HCT116 (cell line): ENCODE results near the gene ARHGAP8. TPM values are rescaled to one million over a fixed set of nuclear protein-coding genes. Genes with fewer than 3 reads are reported as not detected.

Experiments
- ATAC-seq: fragments of 200-7000 bp; cut with Tn5 transposase; 2 replicates; pipeline ENCODE4 v1.9.1; 2020; ENCODE audit warnings: mild to moderate bottlenecking, moderate library complexity
- BruUV-seq: library from RNA; stranded (reverse); fragments of 400-500 nt; replicated peaks from 2 replicates; lab custom pipeline; 2021; lab: Mats Ljungman, UMichigan
- CTCF ChIA-PET: fragments of 300-600 bp; sonication (Branson Sonifier 250); formaldehyde crosslinking; loops from one replicate; lab custom pipeline; 2021; ENCODE audit warnings: antibody characterized with exemption; lab: Charles Lee
- POLR2A ChIA-PET: fragments of 300-600, 350-600 bp; sonication (Branson Sonifier 250); formaldehyde crosslinking; loops from one replicate; lab custom pipeline; 2021; ENCODE audit warnings: antibody characterized with exemption; lab: Charles Lee
- RAD21 ChIA-PET, 2 experiments: fragments of 300-600 bp; sonication (Branson Sonifier 250); formaldehyde crosslinking; loops; one replicate each; lab custom pipeline; 2023; ENCODE audit warnings: low total read pairs in 2 of 2; ENCODE audit not compliant: uncharacterized antibody in 2 of 2, unreplicated experiment in 2 of 2, low non-redundant PET in 1 of 2; lab: Charles Lee
- DNase-seq: peaks from one replicate; pipeline ENCODE4 v3.0.0-alpha.2; 2010; ENCODE audit warnings: low read depth, low spot score
- H2AFZ ChIP-seq: fragments of 200-600 bp; shearing (Covaris generic), sonication (generic); 2 replicates; pipeline ENCODE4 v1.6.1; 2017; ENCODE audit warnings: low read depth, mixed run types, mixed read lengths, antibody characterized with exemption, low read length; ENCODE audit not compliant: poor library complexity, severe bottlenecking
- H3K27ac ChIP-seq: 2 replicates; pipeline ENCODE4 v1.5.1; 2012; ENCODE audit warnings: low read depth, low read length
- H3K27me3 ChIP-seq: fragments of 200-600 bp; sonication (generic); 2 replicates; pipeline ENCODE4 v1.6.1; 2016; ENCODE audit warnings: mixed run types, low read length, mixed read lengths; ENCODE audit not compliant: insufficient read depth
- H3K36me3 ChIP-seq, 2 experiments: fragments of 200-500 bp in 1 of 2; fragments of 200-600 bp in 1 of 2; sonication (Bioruptor generic) in 1 of 2; sonication (generic) in 1 of 2; 2 replicates each; pipeline versions ENCODE4 v1.5.1 to v1.6.1; 2014 to 2016; ENCODE audit warnings: low read length in 2 of 2, inconsistent platforms in 1 of 2, mixed read lengths in 1 of 2, mixed run types in 1 of 2; ENCODE audit not compliant: insufficient read depth in 2 of 2, control insufficient read depth in 1 of 2
- H3K4me1 ChIP-seq, 2 experiments: fragments of 200-600 bp in 1 of 2; sonication (generic) in 1 of 2; 2 replicates each; pipeline versions ENCODE4 v1.5.1 to v1.6.1; 2012 to 2017; ENCODE audit warnings: low read length in 2 of 2, inconsistent platforms in 1 of 2, mild to moderate bottlenecking in 1 of 2, mixed read lengths in 1 of 2, mixed run types in 1 of 2, moderate library complexity in 1 of 2; ENCODE audit not compliant: insufficient read depth in 2 of 2, control insufficient read depth in 1 of 2
- H3K4me2 ChIP-seq: fragments of 200-600 bp; sonication (generic); 2 replicates; pipeline ENCODE4 v1.6.1; 2017; ENCODE audit warnings: mixed run types, low read length, mixed read lengths
- H3K4me3 ChIP-seq, 2 experiments: fragments of 200-600 bp in 1 of 2; sonication (generic) in 1 of 2; replicated peaks in 1 of 2; 2 replicates each; pipeline ENCODE4 v1.5.1; 2011 to 2016; ENCODE audit warnings: low read length in 2 of 2, control low read depth in 1 of 2, low read depth in 1 of 2, mild to moderate bottlenecking in 1 of 2, mixed read lengths in 1 of 2, mixed run types in 1 of 2
- H3K79me2 ChIP-seq: fragments of 200-600 bp; sonication (generic); 2 replicates; pipeline ENCODE4 v1.6.1; 2017; ENCODE audit warnings: mild to moderate bottlenecking, mixed run types, low read length, moderate library complexity, mixed read lengths; ENCODE audit not compliant: insufficient read depth
- H3K9ac ChIP-seq: fragments of 200-600 bp; sonication (generic); 2 replicates; pipeline ENCODE4 v1.6.1; 2016; ENCODE audit warnings: low read length, mixed read lengths
- H3K9me2 ChIP-seq: fragments of 200-600 bp; sonication (generic), shearing (Covaris generic); 2 replicates; pipeline ENCODE4 v1.6.1; 2017; ENCODE audit warnings: mixed run types, mild to moderate bottlenecking, moderate library complexity; ENCODE audit not compliant: insufficient read depth
- H3K9me3 ChIP-seq, 2 experiments: fragments of 200-500 bp in 1 of 2; fragments of 200-600 bp in 1 of 2; sonication (Bioruptor generic) in 1 of 2; sonication (generic) in 1 of 2; 2 replicates each; pipeline ENCODE4 v1.6.1; 2014 to 2017; ENCODE audit warnings: low read length in 2 of 2, mixed read lengths in 2 of 2, inconsistent platforms in 1 of 2, low read depth in 1 of 2, mild to moderate bottlenecking in 1 of 2, mixed run types in 1 of 2, moderate library complexity in 1 of 2; ENCODE audit not compliant: control insufficient read depth in 1 of 2, insufficient read depth in 1 of 2
- H4K20me1 ChIP-seq: fragments of 200-600 bp; sonication (generic), shearing (Covaris generic); 2 replicates; pipeline ENCODE4 v1.6.1; 2017; ENCODE audit warnings: mixed run types, mild to moderate bottlenecking, moderate library complexity; ENCODE audit not compliant: insufficient read depth
- CBX3 ChIP-seq: IDR thresholded peaks from 2 replicates; pipeline ENCODE4 v1.6.1; 2012; ENCODE audit warnings: low read depth
- CTCF ChIP-seq, 3 experiments: fragments of 200-600 bp in 1 of 3; sonication (generic) in 1 of 3; IDR thresholded peaks in 2 of 3; conservative IDR thresholded peaks in 1 of 3; 2 replicates each; pipeline ENCODE4 v1.5.1; 2012 to 2017; ENCODE audit warnings: low read depth in 2 of 3, low read length in 2 of 3, antibody characterized with exemption in 1 of 3, borderline replicate concordance in 1 of 3, control low read depth in 1 of 3, mild to moderate bottlenecking in 1 of 3, mixed read lengths in 1 of 3, mixed run types in 1 of 3, moderate library complexity in 1 of 3; ENCODE audit not compliant: insufficient read depth in 1 of 3
- EGR1 ChIP-seq: IDR thresholded peaks from 2 replicates; pipeline ENCODE4 v1.6.1; 2012; ENCODE audit warnings: low read depth
- FOSL1 ChIP-seq: IDR thresholded peaks from 2 replicates; pipeline ENCODE4 v1.6.1; 2012; ENCODE audit warnings: low read depth
- POLR2A ChIP-seq: IDR thresholded peaks from 2 replicates; pipeline ENCODE4 v1.7.0; 2011; ENCODE audit warnings: borderline replicate concordance; ENCODE audit not compliant: insufficient read depth, insufficient read length; ENCODE audit errors: extremely low read depth
- RAD21 ChIP-seq: IDR thresholded peaks from 2 replicates; pipeline ENCODE4 v1.6.1; 2012; ENCODE audit warnings: low read depth, mild to moderate bottlenecking
- TCF7L2 ChIP-seq: IDR thresholded peaks from 2 replicates; pipeline ENCODE4 v1.7.0; 2011; ENCODE audit warnings: borderline replicate concordance, inconsistent platforms; ENCODE audit not compliant: insufficient read depth, insufficient read length; ENCODE audit errors: extremely low read depth
- intact Hi-C: fragments of 100-400 bp; cut with micrococcal nuclease; formaldehyde crosslinking; loops from 2 replicates; pipeline ENCODE4 v1.10.0; 2022
- total RNA-seq: library from RNA; stranded (reverse); gene quantifications from one replicate; pipeline ENCODE4 v1.2.1, GENCODE V29; 2021; ENCODE audit not compliant: unreplicated experiment

The ARHGAP8 gene
- total RNA-seq, 1 experiment from 2014 or later: 67.5 TPM

GRCh38 chr22:44807232-44807631 is 54.9 kb downstream of the ARHGAP8 start:
- RAD21 ChIA-PET: no interaction called here
- Histone ChIP-seq H2AFZ (no peak overlapping the region), H3K36me3 (peaks cover 0 to 20% of the 10 kb centered on the region in 2 experiments; a peak in 2 of 4 replicates), H3K9me2 (no peaks in the 10 kb centered on the region), H4K20me1 (no peaks in the 10 kb centered on the region), H3K9ac (no peak overlapping the region), H3K79me2 (no peaks in the 10 kb centered on the region), H3K4me1 (no peaks in the 10 kb centered on the region), H3K9me3 (no peaks in the 10 kb centered on the region), H3K4me2 (no peak overlapping the region), H3K4me3 (no peak overlapping the region), H3K27ac (no peak overlapping the region), H3K27me3 (no peaks in the 10 kb centered on the region)
- TF ChIP-seq POLR2A (no peak), EGR1 (no peak), CBX3 (no peak), FOSL1 (no peak), RAD21 (no peak), CTCF (IDR thresholded peaks at IDR 0.05 in 2 of 3, conservative IDR thresholded peaks at IDR 0.05 in 1 of 3; ENCODE audit: borderline replicate concordance in 1 of 3, insufficient read depth in 1 of 3, low read depth in 2 of 3, low read length in 2 of 3) (no peak)
- ATAC-seq: no peak
- no peak for DNase-seq
- BruUV-seq: no TSS peak
- POLR2A ChIA-PET: no interaction called here
- CTCF ChIA-PET: interaction anchor here (1.0 to 1.3 kb wide), 2 partner anchors 10 to 13 kb away, joined by 3 to 4 read pairs; no protein-coding TSS in a partner anchor
- intact Hi-C loops: no loop called here

GRCh38 chr22:44807915-44808690 is 55.7 kb downstream of the ARHGAP8 start:
- no peak overlapping the region for H3K4me2 ChIP-seq
- intact Hi-C loops: no loop called here
- ChIA-PET POLR2A (no interaction called here), CTCF (interaction anchor here (1.0 to 1.3 kb wide), 2 partner anchors 11 to 12 kb away, joined by 3 to 4 read pairs; no protein-coding TSS in a partner anchor), RAD21 (no interaction called here)
- H2AFZ ChIP-seq: no peak overlapping the region
- no peak overlapping the region for H3K9ac ChIP-seq
- no peaks in the 10 kb centered on the region for H4K20me1 ChIP-seq
- ATAC-seq (peak; percentile 74), DNase-seq (no peak)
- BruUV-seq: no TSS peak
- no peaks in the 10 kb centered on the region for H3K9me2 ChIP-seq
- peaks cover 0 to 20% of the 10 kb centered on the region in 2 experiments; a peak in 2 of 4 replicates for H3K36me3 ChIP-seq
- H3K27ac ChIP-seq: no peak overlapping the region
- H3K4me3 ChIP-seq: no peak overlapping the region
- no peaks in the 10 kb centered on the region for H3K27me3 ChIP-seq
- H3K79me2 ChIP-seq: no peaks in the 10 kb centered on the region
- H3K4me1 ChIP-seq: no peaks in the 10 kb centered on the region
- no peaks in the 10 kb centered on the region for H3K9me3 ChIP-seq
- TF ChIP-seq CTCF (IDR thresholded peaks at IDR 0.05 in 2 of 3, conservative IDR thresholded peaks at IDR 0.05 in 1 of 3; ENCODE audit: borderline replicate concordance in 1 of 3, insufficient read depth in 1 of 3, low read depth in 2 of 3, low read length in 2 of 3) (peak in 2 of 3 experiments; percentile 47 to 53; a peak in 4 of 6 replicates), TCF7L2 (no peak)
